ENCODE data around the gene S100PBP. TPM values are rescaled to one million over a fixed set of nuclear protein-coding genes. Genes with fewer than 3 reads are reported as not detected.

S100PBP gene
- total RNA-seq, 2 donors from 2014 or later = 16.2 to 17.5 TPM

GRCh38 chr1:32877211-32878110 lies 60.0 kb downstream of the S100PBP start:
- intact Hi-C loops (cut with DNase I) = loop anchor here in 1 of 2 donors (10.0 kb wide), 1 partner anchor 207 kb away; the partner anchor contains the start of gene AZIN2
- DNase-seq = peak; percentile 77
- ATAC-seq = peak; percentile 47 to 78

- ATAC-seq (no peak), DNase-seq (no peak)
- intact Hi-C loops (cut with DNase I) = loop anchor here in 1 of 2 donors (10.0 kb wide), 1 partner anchor 207 kb away; the partner anchor contains the start of gene AZIN2
These were observed 60.7 kb downstream of the S100PBP start for GRCh38 chr1:32878183-32878582.

DNA sequence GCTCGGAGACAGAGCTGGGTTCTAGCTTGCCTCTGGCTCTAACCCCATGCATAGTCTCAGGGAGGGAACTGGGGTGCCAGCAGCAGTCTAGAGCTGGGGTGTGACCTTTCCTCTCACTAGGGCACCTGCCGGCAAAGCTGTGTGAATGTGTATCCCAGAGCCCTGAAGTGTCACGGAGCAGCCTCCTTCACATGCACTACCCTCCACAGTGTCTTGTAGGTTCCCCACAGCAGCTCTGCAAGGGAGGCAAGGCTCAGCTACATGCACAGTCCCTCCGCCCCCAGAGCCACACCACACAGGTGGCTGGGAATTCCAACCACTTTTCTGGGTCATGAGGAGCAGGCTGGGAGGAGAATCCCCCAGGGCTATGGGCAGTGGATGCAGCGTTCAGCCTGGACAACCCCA lies 61.2 kb downstream of the S100PBP start:
- ATAC-seq (no peak), DNase-seq (no peak)
- intact Hi-C loops (cut with DNase I) = loop anchor here in 1 of 2 donors (10.0 kb wide), 1 partner anchor 206 kb away; the partner anchor contains the start of gene AZIN2

GRCh38 chr1:32881291-32881690 lies 63.8 kb downstream of the S100PBP start:
- DNase-seq (no peak), ATAC-seq (no peak)
- intact Hi-C loops (cut with DNase I) = no loop called here

GRCh38 chr1:32881871-32882850 lies 64.7 kb downstream of the S100PBP start:
- peak; percentile 62 to 67 for ATAC-seq
- intact Hi-C loops (cut with DNase I) = no loop called here
- peak; percentile 58 for DNase-seq

- ATAC-seq (no peak), DNase-seq (no peak)
These were observed 66.0 kb downstream of the S100PBP start for GRCh38 chr1:32883338-32884031.

DNA sequence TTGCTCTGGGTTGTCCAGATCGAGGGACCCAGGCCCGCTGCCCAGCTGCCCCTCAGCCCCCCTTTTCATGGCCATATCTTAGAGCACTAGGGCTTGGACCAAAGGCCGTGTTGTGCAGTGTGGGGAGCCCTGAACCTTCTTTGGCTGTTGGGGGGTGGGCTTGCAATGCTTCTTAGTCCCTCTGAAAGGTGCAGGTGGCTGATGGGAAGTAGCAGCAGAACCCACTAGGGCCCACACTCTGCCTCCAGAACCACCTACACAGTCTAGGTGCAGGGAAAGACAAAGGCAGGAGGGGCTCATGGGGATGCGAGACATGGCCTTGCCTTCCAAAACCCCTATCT lies 66.5 kb downstream of the S100PBP start:
- intact Hi-C loops (cut with DNase I) = no loop called here
- ATAC-seq = no peak
- DNase-seq = no peak

More at GRCh38 chr1:32883338-32884031, 66.0 kb downstream of the S100PBP start:
- intact Hi-C loops (cut with DNase I) = no loop called here

DNA sequence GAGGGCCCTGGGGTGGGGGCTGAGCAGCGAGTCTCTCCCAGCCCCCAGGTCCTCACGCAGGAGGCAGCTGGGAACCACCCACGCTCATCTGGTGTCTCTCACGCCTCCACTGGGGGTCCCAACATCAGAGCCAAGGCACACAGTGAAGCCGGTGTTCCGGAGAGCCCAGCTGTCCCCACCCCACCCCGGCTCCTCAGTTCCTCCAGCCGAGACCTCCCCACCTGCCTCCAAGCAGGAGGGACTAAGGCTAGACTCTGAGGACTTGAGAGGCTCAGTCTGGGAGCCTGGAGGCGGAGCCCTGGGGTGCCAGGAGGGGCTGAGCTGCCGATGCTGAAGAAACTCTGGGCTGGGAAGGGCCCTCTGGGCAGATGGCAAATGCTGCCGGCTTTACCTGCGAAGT lies 67.3 kb downstream of the S100PBP start:
- intact Hi-C loops (cut with DNase I) = no loop called here
- DNase-seq (no peak), ATAC-seq (no peak)

DNA sequence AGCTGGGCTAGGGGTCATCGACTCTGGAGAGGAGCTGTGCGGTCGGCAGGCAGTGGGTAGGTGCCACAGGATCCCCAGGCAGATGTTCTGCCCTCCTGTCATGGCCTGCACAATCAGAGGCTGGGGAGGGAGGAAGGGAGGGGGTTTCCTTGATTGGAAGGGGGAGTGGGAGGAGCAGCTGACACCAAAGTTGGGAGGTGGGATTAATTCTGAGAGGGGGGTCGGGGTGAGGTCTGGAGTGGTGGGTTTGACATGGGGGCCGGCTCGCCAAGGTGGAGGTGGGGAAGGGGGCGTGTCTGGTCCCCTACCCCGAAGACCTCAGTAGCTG lies 68.2 kb downstream of the S100PBP start:
- ATAC-seq = no peak
- no peak for DNase-seq
- intact Hi-C loops (cut with DNase I) = no loop called here

DNA sequence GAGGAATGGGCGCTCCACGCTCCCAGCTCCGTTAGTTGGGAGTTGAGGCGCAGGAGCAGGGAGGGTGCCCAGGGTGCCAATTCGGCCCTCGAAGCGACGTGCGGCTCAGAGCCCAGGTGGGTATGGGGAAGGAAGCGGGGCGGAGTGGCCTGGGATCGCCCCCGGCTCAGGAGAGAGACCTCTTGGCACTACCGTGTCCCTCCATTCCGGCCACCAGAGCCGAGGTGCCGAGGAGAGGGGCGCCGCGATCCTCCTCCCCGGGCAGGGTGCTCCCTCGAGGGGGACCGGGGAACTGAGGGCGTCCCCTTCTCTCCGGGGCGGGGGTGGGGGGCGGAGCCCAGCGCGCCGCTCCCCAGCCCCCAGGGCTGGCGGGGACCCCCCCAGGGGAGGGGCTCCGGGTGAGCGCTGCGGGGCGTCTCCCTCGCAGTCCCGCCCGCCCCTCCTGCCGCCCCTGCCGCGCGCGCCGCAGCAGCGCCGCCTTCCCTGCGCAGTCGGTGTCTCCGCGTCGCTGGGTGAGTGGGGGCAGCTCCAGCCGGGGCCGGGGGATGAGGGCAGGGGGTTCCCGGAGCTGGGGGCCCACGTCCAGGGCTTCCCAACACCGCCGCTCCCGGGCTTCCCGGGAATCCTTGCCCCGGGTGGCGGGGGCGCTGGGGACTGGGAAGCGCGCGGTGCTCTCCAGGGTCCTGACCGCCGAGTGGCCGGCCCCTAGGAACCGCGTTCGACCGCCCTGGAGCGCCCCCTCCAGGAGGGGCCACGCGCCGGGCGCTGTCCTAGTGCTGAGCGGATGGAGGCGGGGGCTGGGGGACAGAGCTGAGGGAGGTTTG lies 68.8 kb downstream of the S100PBP start, which contains the start of gene HPCA:
HPCA (plus strand) TSS at position 488 of the 824 bp plus-strand sequence. CDS start 2,408 bp downstream, outside the sequence.
- DNase-seq (peak; percentile 62), ATAC-seq (peak; percentile 75 to 88)

DNA sequence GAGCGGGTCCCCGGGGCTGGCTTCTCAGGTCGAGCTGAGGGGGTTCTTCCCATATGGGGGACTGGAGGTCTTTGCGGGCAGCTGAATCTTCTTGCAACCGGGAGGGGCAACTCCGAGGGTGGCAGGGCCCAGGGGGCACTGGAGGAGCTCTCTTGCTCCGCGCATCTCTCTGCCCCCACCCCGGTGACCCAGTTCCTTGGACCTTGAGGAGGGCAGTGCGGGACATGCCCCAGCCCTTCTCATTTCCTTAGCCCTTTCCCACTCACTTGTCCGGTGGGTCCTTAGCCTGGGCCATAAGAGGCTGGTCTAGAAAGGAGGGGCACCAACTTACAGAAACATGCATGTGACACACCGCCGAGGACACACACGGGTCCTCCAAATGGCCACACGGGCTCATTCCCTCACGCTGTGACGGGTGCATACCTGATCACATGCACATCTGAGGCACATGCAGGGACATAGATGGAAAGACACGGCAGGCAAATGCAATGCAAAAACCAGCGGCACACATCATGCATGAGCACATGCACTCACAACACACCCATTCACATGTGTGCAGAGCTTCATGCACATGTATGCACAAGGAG lies 69.5 kb downstream of the S100PBP start:
- ATAC-seq = no peak
- no peak for DNase-seq
- intact Hi-C loops (cut with DNase I) = no loop called here

More for the DNA sequence above, 68.8 kb downstream of the S100PBP start, which contains the start of gene HPCA:
- intact Hi-C loops (cut with DNase I) = no loop called here

GRCh38 chr1:32887623-32888022 lies 70.2 kb downstream of the S100PBP start:
- ATAC-seq (no peak), DNase-seq (no peak)
- intact Hi-C loops (cut with DNase I) = no loop called here

DNA sequence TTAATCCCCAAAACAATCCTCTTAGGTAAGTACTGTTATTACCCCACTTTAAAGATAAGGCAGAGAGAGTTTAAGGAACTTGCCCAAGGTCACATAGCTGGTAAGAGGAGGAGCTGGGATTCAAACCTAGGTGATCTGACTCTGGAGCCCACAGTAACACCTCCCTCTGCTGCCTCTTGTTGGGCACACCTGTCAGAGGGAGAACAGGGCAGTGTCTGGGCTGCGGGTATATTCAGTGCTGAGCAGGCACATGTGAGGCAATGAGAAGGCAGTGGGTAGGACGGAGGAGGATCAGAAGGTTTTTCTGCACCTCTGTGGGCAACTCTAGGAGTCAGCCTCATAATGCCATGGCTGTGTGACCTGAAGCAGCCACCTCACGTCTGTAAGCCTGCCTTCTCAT lies 70.7 kb downstream of the S100PBP start:
- intact Hi-C loops (cut with DNase I) = no loop called here
- ATAC-seq (no peak), DNase-seq (no peak)

- ATAC-seq = no peak
- DNase-seq = no peak
- intact Hi-C loops (cut with DNase I) = no loop called here
These were observed 71.4 kb downstream of the S100PBP start for GRCh38 chr1:32888677-32889420.

GRCh38 chr1:32889731-32890278 lies 72.4 kb downstream of the S100PBP start:
- ATAC-seq = no peak
- no peak for DNase-seq
- intact Hi-C loops (cut with DNase I) = no loop called here

DNA sequence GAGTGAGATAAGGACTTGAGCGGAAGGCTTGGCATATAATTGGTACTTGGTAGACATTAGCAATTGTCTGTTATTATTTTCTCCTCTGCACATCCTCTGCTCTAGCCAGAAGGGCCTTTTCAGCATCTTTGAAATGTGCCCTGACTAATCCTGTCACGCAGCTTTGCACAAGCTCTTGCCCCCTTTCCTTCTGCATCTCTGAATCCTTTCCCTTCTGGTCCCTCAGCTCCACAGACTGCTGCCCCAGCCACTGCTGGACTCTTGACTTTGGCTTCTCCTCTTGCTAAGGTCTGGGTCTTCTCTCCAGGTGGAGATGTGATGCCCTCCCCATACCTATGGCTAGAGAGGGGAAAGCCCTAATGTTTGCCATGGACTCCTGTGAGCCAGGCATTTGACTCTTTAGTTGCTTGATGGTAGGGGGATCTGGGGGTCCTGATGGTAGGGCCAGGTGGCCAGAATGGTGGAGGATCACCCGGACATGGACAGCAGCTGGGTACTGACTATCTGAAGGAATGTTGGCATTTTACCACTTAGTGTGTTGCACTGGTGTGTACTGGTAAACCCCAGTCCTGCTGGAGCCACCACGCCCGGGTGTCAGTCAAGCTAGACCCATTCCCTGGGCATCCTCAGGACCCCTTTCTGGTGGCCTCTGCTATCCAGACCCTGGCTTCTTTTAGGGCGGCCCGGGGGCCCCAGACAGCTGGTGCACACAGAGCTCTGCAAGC lies 73.2 kb downstream of the S100PBP start:
- intact Hi-C loops (cut with DNase I) = no loop called here
- DNase-seq = no peak
- no peak for ATAC-seq

Measured in left cardiac atrium (tissue), 4 donors.